Muscle of arm (tissue), 12 donors: ENCODE measurements around the gene NRP1. TPM values are rescaled to one million over a fixed set of nuclear protein-coding genes. Genes with fewer than 3 reads are reported as not detected.

Experiments used
- DNase-seq: peaks from one replicate; pipeline ENCODE4 v3.0.0-alpha.2; 2013
- polyA plus RNA-seq, 12 donors: library from polyadenylated mRNA; unstranded; fragments of 120-200 nt; gene quantifications; one replicate each; pipeline ENCODE4 v1.2.1, GENCODE V29; 2013; ENCODE audit not compliant: insufficient read length in 12 of 12

NRP1 gene
- polyA plus RNA-seq, 12 donors = 91.6 to 148 (median 108) TPM; not detected in 1

- DNase-seq = no peak
These were observed 68.8 kb downstream of the NRP1 start for GRCh38 chr10:33265621-33266020.

DNA sequence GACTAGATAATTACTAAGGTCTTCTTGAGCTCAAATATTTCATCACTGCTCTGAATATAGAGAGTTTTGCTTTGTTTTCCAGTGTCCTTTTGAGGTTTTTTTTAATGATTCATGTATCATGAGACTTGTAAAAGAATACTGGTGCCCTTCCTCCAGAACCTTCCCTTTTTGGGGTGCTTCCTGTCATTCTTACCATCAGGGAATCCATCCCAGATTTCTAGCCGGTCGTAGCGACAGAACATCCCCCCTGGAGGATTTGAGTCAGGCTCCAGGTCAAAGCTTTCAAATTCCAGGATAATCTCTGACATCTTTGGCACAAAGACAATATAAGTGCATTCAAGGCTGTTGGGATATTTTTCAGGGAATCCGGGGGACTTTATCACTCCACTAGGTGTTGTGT lies 71.0 kb downstream of the NRP1 start:
- DNase-seq = no peak

DNA sequence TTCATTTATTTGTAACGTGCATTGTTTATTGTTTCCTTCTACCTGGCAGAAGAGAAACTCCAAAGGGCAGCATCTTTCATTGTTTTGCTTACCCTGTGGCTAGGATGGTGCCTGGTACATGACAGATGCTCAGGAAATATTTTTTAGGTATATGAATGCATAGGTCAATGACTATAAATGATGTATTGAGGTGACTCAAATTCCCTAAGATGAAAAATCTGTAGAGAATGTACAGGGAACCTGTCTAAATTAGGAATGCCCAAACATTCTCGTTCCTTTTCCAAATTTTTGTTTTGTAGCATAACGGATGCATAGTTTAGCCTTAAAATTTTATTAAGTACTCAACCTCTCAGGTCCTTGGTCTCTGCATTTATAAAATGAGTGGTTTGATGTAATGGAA lies 71.6 kb downstream of the NRP1 start:
- no peak for DNase-seq

- DNase-seq = no peak
These were observed 73.9 kb downstream of the NRP1 start for GRCh38 chr10:33260403-33261149.

DNA sequence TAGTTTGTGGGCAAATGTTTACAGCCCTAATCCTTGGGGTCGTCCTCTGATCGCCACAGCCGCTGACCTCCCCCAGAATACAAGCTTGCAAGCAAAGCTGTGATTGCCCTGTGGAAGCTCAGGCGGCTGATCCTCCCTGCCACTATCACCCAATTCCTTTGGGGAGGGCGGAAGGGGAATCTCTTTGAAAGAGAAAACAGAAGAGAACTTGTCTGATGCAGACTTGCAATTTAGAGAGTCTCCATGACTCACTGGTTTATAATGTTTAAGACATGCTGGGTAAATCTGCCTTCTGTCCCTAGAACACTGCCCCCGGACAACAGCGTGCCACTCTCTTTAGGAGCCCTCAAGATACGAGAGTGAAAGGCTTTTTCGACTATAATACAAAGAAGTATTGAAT lies 75.5 kb downstream of the NRP1 start:
- no peak for DNase-seq

DNA sequence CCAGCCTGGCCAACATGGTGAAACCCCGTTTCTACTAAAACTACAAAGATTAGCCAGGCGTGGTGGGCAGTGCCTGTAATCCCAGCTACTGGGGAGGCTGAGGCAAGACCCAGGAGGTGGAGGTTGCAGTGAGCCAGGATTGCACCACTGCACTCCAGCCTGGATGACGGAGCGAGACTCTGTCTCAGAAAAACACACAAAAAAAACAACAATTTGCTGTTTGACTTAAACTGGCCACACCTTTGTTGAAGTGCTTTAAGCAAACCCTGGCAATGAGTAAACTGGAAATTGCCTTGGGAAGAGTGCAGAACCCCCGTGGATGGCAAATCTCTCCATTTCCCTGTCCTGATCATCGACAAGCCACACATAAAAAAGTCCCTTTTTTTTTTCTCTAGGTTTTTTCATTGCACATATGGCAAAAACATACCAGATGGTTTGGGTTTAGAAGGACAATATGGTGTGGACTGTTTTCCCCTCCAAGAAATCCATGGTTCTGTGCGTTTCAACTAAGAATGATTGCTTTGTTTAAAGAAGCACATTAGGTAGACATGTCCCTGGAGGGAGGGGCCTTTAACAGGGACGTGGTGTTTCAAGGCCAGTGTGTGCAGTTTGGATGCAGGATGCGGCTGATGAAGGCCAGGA lies 76.9 kb downstream of the NRP1 start:
- no peak for DNase-seq

DNA sequence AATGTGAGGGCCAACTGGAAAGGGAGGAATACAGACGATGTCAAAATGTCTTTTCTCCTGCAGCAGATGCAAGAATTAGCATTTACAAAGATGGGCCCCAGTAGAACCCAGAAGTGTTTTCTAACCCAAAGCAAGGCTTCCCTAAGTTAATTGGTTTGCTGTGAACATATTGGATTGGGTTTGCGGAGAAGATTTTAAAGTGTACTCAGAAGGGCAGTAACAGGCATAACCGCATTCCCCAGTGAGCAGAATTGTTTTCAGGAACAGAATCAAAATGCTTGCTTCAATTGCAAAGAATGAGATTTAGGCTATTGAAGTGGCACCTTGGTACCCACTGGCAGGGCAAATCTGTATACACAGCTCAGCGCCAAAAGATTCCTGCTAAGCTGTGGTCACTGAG lies 78.0 kb downstream of the NRP1 start:
- DNase-seq = no peak

GRCh38 chr10:33254556-33255160 lies 79.8 kb downstream of the NRP1 start:
- no peak for DNase-seq

DNA sequence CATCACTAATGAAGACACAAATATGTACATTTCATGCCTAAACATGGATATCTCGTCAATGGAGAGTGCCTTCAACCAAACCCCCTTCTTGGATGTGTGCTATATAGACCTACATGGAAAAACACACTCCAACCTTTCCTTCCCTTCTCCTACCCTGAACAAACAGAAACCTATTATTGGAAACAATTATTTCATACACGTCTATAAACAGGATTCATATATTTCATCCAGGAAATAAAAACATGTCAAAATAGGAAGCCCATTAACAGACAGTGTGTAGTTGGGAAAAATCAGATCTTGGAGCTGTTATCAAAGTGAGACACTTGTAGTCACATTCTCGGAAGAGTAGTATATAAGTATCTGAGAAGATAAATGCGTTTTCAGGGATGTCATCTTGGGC lies 81.1 kb downstream of the NRP1 start:
- no peak for DNase-seq

DNA sequence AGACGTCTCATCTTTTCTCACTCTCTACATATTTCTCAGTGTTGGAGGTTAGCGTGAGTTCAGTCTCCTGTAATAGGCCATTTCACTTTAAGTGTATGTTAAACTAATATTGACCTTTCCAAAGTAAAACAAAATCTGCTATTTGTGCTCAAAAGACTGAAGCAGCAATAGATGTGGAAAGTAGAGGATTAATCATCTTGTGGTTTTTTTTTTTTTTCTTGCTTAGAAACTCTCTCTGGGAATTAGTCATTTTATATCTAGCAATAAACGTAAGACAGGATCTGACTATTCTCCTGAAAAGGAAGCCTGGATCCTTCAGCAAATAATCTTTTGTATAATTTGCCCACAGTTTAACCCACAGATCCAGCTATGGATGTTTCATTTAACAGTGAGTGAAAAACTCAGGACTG lies 81.7 kb downstream of the NRP1 start:
- no peak for DNase-seq

DNA sequence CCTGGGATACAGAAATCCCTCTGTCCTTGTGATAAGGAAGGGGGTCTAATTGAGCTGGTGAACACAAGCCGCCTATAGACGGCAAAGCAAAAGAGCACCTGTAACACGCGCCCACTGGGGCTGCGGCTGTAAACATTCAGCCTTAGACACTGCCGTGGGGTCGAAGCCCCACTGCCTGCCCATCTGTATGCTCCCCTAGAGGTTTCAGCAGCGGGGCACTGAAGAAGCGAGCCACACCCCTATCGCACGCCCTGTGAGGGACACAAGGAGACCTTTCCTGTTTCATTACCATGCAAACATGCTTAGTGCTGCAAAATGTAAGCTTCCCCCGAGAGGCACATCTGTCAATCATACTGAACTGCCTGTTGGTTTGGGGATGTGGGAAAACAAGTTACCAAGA lies 82.1 kb downstream of the NRP1 start:
- no peak for DNase-seq

GRCh38 chr10:33249659-33250345 lies 84.7 kb downstream of the NRP1 start:
- no peak for DNase-seq

DNA sequence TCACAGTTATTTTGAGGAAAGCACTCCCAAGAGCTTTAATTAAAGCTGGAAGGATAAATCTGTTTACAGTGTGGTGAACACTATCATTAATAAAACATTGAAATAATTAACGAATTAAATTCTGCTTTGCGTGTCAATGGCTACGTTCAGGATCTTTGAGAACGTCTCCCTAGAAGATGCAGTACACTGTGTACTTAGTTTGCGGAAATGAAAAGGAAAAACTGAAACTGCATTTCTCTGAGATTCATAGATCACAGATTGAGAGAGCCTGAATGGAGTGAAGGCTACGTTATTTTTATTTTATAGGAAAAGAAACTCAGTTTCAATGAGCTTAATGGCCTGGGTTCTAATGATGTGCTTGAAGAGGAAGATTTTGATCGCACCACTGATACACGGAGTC lies 85.3 kb downstream of the NRP1 start:
- DNase-seq = no peak

GRCh38 chr10:33248638-33249037 lies 85.8 kb downstream of the NRP1 start:
- no peak for DNase-seq

DNA sequence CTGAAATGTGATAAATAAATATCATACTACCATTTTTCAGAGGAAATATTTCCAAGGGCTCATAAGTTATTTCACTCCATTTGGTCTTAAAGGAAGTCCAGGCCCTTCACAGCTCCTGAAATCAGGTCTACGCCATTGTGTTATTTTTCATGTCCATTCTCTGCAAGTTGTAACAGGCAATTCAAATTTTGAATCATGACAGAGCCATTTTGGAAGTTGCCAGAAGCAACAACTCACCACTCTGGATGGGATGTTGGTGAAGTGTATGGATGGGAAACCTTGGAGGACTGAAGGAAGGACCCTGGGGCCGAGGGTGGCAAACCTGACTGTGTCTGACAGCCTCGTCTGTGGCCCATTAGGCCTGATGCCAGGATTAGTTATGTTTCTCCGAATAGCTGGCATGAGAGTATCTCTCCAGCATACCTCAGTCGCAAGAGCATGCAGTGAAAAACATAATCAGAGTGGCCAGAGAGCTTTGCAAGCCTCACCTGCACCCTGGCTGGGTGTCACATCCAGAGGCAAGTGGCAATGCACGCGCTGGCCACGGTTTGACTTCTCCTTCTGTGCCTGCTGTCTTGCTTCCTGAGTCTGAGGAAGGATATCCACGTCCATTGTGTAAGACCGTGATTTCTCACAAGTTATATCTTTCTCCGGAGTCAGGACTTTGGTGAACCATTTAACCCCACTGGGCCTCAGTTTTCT lies 87.1 kb downstream of the NRP1 start:
- no peak for DNase-seq

DNA sequence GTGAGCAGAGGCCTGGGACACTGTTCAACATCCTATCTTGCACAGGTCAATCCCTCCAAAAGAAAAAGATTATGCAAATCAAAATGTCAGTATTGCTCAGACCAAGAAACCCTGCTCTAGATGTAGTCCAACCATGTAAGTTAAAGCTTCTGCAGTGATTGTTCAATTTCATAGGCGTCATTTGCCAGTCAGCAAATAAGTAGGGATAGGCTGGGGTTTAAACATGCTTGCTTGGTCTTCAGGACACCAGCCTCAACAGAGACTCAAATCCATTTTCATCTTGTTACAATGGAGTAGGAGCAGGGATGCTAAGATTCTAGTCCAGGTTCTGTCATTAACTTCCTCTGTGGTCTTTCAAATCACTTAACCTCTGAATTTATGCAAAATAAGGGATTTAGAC lies 89.1 kb downstream of the NRP1 start:
- no peak for DNase-seq

DNA sequence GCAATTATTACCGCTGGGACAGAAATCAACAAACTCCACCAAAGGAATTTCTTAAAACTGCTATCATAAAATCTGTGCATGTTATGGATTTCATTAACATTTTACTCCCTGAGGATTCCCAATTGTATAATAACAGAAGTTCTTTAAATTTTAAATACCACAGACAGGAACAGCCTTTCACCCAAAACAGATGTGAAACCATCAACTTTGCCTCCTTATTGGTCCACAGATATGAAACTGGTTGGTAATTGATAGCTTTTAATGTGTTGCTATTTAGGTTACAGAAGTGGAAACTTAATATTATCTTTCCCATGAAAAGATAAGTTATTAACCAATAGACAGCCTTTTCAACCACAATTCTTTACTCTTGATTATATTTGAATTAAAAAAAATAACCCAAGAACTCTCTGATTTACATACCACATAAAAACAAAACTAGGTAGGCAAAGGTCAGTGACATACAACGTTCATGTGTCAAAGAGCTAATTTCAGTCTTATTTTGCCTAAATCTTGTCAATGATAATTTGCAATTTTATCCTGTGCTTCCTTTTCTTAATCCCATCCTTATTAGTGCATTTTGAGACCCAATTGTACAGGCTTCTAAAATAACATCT lies 90.0 kb downstream of the NRP1 start:
- no peak for DNase-seq

DNA sequence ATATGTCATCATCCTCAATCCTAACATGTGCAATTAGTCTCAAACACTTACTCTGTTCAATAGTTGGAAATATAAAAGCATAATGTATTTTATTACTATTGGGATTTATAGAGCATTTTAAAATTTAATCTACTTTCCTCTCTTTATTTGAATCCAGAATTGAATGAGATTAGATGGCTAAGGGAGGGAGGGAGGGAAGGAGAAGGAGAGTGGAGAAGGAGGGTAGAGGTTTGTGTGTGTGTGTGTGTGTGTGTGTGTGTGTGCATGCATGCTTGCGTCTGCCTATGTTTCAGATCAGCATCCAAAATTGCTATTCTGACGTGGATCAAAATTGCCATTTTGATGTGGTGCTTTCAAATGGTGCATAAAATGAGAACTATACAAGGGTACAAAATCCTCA lies 90.8 kb downstream of the NRP1 start:
- no peak for DNase-seq

- no peak for DNase-seq
These were observed 91.5 kb downstream of the NRP1 start for GRCh38 chr10:33242931-33243330.

DNA sequence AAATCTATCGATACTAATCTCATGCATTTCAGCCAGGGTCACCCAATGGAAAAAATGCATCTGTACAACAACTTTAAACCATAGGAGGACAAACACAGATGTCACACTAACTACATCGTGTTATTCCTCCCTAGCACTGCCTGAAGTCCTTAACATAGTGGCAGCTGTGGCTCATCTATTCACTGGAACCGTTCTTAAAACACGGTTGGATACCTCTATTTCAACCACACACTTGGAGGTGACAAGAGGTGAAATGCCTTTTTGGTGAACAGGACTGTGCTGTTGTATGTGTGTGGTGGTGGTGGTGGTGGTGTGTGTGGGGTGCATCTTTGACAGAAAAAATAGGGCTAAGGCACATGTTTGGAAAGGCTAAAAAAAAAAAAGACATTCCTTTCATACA lies 93.1 kb downstream of the NRP1 start:
- DNase-seq = no peak

- no peak for DNase-seq
These were observed 93.5 kb downstream of the NRP1 start for GRCh38 chr10:33240931-33241330.

- DNase-seq = no peak
These were observed 94.2 kb downstream of the NRP1 start for GRCh38 chr10:33240258-33240657.
